ENCODE data around the gene PITPNC1.

PITPNC1 gene

DNA sequence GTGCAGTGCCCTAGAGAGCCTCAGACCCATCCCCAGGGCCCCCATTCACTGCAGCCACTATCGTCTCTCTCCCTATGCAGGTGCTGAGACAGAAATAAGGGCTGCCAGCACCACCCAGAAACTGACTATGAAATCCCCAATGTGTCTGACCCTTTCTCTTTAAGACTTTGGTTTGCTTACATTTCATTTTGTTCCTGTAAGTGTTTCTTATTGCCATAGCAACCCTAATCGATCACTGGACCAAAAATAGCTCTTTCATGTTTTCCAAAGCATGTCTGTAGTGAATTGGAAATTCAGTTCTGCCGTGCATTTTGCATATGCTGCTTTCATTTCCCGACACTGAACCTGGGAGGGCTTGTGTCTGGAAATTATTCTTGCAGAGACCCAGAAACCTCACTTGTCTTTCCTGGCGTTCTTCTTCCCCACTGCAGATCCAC lies 192.0 kb downstream of the PITPNC1 start:
- H3K27ac ChIP-seq = no peak overlapping the region
- no peak for TF ChIP-seq ZFX (IDR thresholded peaks at IDR 0.05; ENCODE audit: borderline replicate concordance)
- TF ChIP-seq, protein P1, sequence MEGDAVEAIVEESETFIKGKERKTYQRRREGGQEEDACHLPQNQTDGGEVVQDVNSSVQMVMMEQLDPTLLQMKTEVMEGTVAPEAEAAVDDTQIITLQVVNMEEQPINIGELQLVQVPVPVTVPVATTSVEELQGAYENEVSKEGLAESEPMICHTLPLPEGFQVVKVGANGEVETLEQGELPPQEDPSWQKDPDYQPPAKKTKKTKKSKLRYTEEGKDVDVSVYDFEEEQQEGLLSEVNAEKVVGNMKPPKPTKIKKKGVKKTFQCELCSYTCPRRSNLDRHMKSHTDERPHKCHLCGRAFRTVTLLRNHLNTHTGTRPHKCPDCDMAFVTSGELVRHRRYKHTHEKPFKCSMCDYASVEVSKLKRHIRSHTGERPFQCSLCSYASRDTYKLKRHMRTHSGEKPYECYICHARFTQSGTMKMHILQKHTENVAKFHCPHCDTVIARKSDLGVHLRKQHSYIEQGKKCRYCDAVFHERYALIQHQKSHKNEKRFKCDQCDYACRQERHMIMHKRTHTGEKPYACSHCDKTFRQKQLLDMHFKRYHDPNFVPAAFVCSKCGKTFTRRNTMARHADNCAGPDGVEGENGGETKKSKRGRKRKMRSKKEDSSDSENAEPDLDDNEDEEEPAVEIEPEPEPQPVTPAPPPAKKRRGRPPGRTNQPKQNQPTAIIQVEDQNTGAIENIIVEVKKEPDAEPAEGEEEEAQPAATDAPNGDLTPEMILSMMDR (IDR thresholded peaks at IDR 0.05) = no peak

DNA sequence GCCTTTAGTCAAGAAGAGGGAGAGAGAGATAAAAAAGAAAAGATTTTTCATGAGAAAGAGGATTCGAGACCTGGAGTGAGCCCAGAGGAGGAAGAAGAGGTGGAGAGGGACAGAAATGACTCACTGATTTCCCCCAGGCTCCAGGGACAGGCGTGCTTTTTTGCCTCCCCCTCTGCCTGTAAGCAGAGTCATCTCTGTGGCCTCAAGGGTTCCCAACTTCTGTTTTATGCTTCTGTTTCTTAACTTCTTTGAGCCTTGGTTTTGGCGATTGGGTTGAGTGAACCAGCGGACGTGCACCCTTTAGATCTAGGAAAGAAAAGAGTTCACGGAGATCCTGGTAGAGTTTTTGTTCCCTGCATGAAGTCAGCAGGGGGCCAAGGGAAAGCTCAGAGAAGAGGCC lies 192.8 kb downstream of the PITPNC1 start:
- TF ChIP-seq, protein P1 (IDR thresholded peaks at IDR 0.05) = no peak
- no peak for TF ChIP-seq ZFX (IDR thresholded peaks at IDR 0.05; ENCODE audit: borderline replicate concordance)
- H3K27ac ChIP-seq = no peak overlapping the region

DNA sequence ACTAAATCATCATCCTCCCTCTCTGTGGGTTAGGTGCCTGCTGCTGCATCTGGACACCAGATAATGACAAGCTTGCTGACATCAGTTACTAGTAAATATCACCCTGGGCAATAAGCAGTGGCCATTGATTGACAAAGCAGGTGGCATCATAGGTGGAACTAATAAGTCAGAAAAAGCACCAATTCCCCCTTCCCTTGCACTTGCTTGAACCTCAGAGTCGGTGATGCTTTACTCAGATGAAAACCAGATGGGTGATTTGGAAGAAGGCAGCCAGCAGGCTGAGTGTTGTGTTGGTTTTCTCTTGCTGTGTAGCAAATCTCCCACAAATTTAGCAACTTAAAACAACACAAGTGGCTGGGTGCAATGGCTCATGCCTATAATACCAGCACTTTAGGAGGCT lies 193.7 kb downstream of the PITPNC1 start:
- no peak overlapping the region for H3K27ac ChIP-seq
- TF ChIP-seq, protein P1 (IDR thresholded peaks at IDR 0.05) = no peak
- TF ChIP-seq ZFX (IDR thresholded peaks at IDR 0.05; ENCODE audit: borderline replicate concordance) = no peak

DNA sequence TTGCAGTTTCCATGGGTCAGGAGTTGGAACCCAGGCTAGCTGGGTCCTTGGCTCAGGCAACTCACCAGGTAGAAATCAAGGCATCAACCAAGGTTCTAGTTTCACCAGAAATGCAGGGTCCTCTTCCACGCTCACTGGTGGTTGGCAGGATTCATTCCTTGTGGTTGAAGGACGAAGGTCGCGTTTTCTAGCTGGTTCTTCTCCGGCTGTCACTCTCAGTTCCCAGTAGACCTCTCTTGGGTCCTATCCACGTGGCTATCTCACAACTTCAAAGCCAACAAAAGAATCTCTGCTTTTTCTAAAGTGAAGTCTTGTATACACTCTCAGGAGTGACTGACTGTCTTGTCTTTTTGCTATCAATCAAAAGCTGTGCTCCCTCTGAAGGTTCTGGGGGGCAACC lies 194.4 kb downstream of the PITPNC1 start:
- TF ChIP-seq, protein P1 (IDR thresholded peaks at IDR 0.05) = no peak
- no peak for TF ChIP-seq ZFX (IDR thresholded peaks at IDR 0.05; ENCODE audit: borderline replicate concordance)
- no peak overlapping the region for H3K27ac ChIP-seq

DNA sequence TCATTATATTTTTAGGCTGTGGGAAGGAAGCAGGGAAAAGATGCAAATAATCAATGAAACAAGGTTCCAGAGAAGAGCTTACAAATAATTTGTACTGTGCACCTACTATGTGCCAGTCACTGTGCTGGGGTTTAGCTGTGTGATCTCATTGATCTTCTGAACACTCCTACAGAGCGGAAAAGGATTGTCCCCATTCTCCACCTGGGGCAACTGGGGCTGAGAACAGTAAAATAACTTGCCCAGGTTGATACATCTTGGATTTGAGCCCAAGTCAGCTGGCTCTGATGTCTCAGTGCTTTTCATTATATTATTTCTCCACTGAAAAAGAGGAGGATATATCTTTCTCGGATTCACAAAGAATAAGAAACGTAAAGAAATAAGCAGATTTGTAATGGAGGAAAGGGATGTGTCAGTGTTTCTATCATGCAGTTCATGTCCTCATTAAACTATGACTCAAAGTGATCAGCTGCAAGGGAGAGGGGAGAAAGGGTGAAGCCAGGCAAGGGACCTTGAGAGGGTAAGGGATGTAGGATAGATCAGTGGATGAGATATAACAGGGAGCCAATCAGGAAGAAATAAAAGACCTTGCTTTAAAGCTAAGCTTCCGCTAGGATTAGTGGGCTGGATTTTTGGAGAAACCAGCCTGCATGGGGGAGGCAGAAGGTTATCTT lies 197.0 kb downstream of the PITPNC1 start:
- TF ChIP-seq, protein P1 (IDR thresholded peaks at IDR 0.05) = no peak
- TF ChIP-seq ZFX (IDR thresholded peaks at IDR 0.05; ENCODE audit: borderline replicate concordance) = no peak
- no peak overlapping the region for H3K27ac ChIP-seq

DNA sequence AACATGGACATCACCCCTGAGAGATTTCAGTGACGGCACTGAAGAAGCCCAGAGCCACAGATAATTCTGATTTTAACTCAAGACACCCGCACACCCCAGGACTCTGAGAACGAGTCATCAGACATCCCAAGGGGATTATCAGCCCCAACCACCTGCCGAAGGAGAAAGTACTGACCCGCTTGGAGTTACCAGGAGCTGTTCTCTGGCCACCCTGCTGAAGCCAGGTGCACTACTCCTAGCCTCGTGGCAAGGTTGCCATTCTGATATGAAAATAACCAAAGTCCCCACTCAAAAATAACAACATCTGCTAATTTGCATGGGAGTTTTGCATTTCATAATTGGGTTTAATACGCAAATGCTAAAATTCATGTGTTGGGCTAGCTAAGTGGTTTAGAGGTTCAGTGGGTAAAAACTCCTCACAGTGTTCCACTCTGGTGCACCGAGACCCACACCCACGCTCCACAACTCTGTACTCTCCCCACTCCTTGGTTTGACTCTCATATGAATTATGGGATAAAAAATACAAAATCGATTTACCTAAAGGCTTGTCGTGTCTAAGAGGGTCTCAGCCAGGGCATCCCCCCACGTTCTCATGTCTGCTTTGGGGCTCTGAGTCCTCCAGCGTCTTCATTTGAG lies 197.7 kb downstream of the PITPNC1 start:
- TF ChIP-seq ZFX (IDR thresholded peaks at IDR 0.05; ENCODE audit: borderline replicate concordance) = no peak
- TF ChIP-seq, protein P1 (IDR thresholded peaks at IDR 0.05) = no peak
- H3K27ac ChIP-seq = no peak overlapping the region

DNA sequence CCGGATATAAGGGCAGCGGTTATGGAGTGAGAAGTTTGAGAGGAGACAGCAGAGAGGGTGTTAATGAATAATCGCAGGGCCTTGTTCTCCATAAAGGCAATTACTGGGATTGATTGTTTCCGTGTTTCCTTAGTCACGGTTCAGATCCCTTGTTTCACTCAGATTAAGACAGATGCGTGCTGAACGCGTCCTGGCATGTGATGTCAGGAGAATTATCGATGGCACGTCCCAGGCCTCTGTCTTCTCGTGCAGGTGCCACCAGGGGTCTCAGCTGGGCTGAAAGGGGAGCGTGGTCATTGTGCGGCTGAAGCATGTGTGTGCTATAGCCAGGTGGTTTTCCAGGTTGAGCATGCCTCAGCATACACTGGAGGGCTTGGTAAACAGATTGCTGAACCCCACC lies 198.2 kb downstream of the PITPNC1 start:
- H3K27ac ChIP-seq = no peak overlapping the region
- TF ChIP-seq, protein P1 (IDR thresholded peaks at IDR 0.05) = peak; percentile 5; the same call in 1 of the 2 replicates
- TF ChIP-seq ZFX (IDR thresholded peaks at IDR 0.05; ENCODE audit: borderline replicate concordance) = no peak
